H54 (cell line): Measurements from ENCODE around the gene ITPR1.
"Not testable (repeated sequence)": the region's sequence is repeated elsewhere in the genome, so short reads cannot be mapped to it uniquely, and the experiment has no call there.

Experiments used
- DNase-seq: peaks from one replicate; pipeline ENCODE4 v3.0.0; 2011; ENCODE audit warnings: low spot score, mixed read lengths; ENCODE audit not compliant: insufficient read length
- FAIRE-seq: peaks from 3 replicates; lab custom pipeline; 2011; peaks lifted over from hg19 to GRCh38; lab: Jason Lieb, UNC
- POLR2A ChIP-seq: IDR thresholded peaks from 2 replicates; pipeline ENCODE4 v1.6.1; 2011; ENCODE audit warnings: low read depth, mild to moderate bottlenecking, low read length

The ITPR1 gene

DNA sequence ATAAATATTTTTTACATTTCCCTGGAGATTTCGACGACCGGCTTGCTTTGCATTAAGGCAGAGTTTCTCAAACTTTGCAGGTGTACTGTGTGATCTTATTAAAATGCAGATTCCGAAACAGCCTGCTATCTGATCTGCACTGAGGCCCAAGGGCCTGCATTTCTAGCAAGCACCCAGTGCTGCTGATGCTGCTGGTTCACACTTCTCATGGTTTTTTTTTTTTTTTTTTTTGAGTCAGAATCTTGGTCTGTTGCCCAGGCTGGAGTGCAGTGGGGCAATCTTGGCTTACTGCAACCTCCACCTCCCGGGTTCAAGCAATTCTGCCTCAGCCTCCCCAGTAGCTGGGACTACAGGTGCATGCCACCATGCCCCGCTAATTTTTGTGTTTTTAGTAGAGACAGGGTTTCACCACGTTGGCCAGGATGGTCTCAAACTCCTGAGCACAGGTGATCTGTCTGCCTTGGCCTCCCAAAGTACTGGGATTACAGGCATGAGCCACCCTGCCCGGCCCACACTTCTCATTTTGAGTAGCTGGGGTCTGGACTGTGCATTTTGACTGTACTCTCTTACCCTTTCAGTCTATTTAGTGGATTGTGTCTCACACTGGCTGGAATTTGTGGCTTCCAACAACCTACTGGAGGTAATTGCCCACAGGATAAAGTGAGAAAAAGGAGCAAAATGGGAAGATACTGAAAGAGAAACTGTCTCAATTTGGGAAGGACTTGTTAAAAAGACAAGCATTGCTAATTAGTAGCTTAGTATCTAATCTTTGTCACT is 94.1 kb downstream of the ITPR1 start:
- DNase-seq (no peak), FAIRE-seq (no peak)
- TF ChIP-seq POLR2A, result no peak

GRCh38 chr3:4587838-4588105 is 94.6 kb downstream of the ITPR1 start:
- FAIRE-seq (no peak), DNase-seq (no peak)
- no peak for TF ChIP-seq POLR2A

GRCh38 chr3:4588466-4588865 is 95.3 kb downstream of the ITPR1 start:
- DNase-seq (peak; percentile 54), FAIRE-seq (peak; percentile 85)
- TF ChIP-seq POLR2A, result no peak

- TF ChIP-seq POLR2A, result no peak
- FAIRE-seq (no peak), DNase-seq (no peak)
Measured at GRCh38 chr3:4589475-4590097, 96.4 kb downstream of the ITPR1 start.

DNA sequence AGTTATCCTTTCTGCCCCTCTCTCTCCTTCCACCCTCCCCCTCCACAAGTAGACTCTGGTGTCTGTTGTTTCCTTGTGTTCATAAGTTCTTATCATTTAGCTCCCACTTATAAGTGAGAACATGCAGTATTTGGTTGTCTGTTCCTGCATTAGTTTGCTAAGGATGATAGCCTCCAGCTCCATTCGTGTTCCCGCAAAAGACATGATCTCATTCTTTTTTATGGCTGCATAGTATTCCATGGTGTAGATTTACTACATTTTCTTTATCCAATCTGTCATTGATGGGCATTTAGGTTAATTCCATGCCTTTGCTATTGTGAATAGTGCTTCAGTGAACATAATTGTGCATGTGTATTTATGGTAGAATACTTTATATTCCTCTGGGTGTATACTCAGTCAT is 97.7 kb downstream of the ITPR1 start:
- not testable (repeated sequence) for FAIRE-seq

DNA sequence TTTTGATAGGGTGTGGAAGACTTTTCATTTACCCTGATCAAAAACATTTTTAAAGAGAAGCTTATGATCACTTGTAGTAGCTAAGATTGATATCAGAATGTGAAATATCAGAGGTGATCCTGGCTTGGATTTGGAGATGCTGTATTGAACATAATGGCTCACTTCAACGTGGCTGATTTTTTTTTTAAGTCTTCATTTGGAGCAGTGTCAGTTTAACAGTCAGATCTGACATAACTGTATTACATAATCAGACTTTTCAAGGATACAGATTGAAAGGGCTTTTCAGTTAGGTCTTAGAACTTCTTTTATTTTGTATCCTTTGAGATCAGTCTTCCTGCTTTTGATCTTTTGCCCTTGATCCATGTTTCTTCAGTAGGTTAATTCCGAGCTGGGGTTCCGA is 98.5 kb downstream of the ITPR1 start:
- FAIRE-seq (no peak), DNase-seq (no peak)
- TF ChIP-seq POLR2A, result no peak

More for the DNA sequence above, 97.7 kb downstream of the ITPR1 start:
- not testable (repeated sequence) for DNase-seq

DNA sequence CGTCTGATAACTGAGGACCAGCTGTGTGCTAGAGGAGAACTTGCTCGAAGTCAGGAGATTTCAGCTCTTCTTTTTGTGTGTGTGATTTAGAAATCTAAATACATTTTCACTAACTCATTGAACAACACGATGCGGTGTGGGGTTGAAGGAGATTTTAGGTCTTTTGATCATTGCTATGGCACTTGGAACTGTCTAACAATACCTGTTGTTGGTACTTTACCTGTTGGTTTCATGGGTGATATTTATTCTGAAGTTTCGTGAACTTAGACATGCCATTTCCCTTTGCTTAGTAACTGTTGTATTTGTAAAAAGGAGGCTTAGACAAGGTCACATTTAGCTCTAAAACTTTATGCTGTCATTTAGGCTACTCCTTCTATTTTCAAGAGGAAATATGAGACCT is 99.9 kb downstream of the ITPR1 start:
- no peak for TF ChIP-seq POLR2A
- no peak for DNase-seq
- FAIRE-seq, result no peak

DNA sequence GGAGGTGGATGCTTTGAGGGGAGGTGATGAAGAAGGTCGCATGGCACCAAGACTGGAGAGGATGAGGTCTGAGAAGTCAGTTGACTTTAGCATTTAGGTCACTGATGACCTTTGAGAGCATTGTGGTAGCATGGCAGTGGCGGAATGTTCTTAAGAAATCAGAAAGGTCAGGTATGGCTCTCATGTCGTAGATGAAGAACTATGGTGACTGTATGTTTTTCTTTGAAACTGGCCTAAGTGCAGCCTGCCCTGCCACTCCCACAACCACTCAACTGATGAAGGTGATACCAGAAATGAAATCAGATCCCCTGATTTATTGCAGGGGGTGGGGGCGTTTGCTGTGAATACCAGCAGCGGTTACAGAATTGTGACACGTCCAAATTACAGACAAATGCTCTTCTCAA is 102.6 kb downstream of the ITPR1 start:
- FAIRE-seq, result no peak

DNA sequence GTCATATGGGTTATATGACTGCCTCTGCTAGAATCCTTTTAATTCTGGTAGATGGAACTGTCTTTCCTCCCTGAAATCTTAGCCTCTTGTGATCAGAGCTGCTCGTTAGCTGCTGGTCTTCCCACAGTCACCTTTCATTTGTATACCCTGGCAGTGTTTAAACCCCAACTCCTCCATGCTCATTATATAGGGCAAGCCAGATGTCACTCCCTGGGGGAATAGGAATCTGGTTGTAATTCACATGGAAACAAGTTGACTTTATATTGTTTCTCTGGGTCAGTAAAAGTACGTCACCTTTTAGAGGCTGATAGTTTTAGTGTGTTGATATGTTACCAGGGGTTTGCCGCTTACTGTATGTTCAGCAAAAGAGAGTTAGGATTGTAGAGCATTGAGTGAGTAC is 103.5 kb downstream of the ITPR1 start:
- TF ChIP-seq POLR2A, result no peak
- FAIRE-seq, result no peak
- DNase-seq, result no peak

More for the DNA sequence above, 102.6 kb downstream of the ITPR1 start:
- DNase-seq, result no peak
- TF ChIP-seq POLR2A, result no peak

GRCh38 chr3:4597208-4597985 is 104.2 kb downstream of the ITPR1 start:
- no peak for DNase-seq
- no peak for FAIRE-seq
- no peak for TF ChIP-seq POLR2A

DNA sequence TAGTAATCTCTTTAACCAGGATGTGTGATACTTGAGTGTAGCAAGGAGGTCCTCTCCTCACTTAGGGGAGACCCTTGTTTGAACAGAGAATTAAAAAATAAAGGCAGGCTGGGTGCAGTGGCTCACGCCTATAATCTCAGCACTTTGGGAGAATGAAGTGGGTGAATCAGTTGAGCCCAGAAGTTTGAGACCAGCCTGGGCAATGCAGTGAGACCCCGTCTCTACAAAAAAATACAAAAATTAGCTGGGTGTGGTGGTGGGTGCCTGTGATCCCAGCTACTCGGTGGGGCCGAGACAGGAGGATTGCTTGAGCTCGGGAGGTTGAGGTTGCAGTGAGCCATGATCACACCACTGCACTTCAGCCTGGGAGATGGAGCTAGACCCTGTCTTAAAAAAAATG is 105.1 kb downstream of the ITPR1 start:
- DNase-seq, FAIRE-seq: not testable (repeated sequence)

DNA sequence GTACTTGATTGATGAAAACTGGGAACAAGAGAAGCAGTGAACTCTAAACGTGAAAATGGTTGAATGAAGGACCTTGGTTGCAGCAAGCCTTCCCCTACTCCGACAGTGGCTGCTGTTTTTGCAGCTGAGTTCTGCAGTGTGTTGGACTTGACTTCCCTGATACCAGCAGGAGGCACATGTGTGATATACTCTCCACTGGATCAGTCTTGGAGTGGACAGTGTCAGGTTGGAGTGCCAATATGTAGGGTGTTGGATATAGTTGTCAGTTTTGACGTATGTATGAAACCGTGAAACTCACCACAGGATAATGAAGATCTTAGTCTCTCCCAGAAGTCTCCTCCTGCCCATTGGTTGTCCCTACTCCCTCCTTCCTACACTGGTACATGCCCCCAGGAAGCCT is 106.5 kb downstream of the ITPR1 start:
- TF ChIP-seq POLR2A, result no peak
- no peak for DNase-seq
- FAIRE-seq, result no peak

DNA sequence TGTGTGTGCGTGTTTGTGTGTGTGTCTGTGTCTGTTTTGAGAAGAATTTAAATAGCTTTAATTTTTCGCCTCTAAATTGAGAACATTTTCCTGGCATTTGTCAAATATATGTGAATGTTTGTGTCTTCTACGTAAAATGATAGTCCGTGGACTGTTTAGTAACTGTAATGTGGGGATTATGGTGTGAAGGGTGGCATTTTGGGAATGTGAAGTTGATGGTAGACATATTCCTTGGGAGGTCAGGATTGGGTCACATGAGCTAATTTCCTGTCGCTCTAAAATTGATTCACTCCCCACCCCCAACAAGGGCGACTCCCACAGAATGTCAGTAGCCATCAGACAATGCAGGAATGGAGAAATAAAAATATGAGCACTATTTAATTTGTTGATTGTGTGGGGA is 107.3 kb downstream of the ITPR1 start:
- no peak for FAIRE-seq
- TF ChIP-seq POLR2A, result no peak

DNA sequence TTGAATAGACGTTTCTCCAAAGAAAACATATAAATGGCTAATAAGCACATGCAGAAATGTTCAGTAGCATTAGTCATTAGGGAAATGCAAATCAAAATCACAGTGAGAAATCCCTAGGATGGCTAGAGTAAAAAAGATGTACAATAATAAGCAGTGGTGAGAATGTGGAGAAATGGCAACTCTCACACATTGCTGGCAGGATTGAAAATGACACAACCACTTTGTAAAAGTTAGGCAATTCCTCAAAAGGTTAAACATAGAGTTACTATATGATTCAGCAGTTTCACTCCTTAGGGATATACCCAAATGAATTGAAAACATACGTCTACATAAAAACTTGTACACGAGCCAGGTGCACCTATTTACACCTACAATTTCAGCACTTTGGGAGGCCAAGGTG is 108.7 kb downstream of the ITPR1 start:
- DNase-seq, result no peak
- TF ChIP-seq POLR2A, result no peak
- FAIRE-seq, result no peak

More for the DNA sequence above, 107.3 kb downstream of the ITPR1 start:
- no peak for DNase-seq
